MM.1S (cell line): ENCODE results near the gene AEN.
"Not testable (repeated sequence)": the region's sequence is repeated elsewhere in the genome, so short reads cannot be mapped to it uniquely, and the experiment has no call there.

Experiments used
- DNase-seq: peaks from one replicate; pipeline ENCODE4 v3.0.0-alpha.2; 2015
- H2AFZ ChIP-seq: fragments of 300-600 bp; sonication (generic); 2 replicates; pipeline ENCODE4 v1.6.0; 2016; ENCODE audit warnings: antibody characterized with exemption, low read length
- H3F3A ChIP-seq: fragments of 300-600 bp; sonication (generic); 2 replicates; pipeline ENCODE4 v1.6.1; 2016; ENCODE audit warnings: mild to moderate bottlenecking, antibody characterized with exemption, low read length, moderate library complexity, mixed read lengths; ENCODE audit not compliant: insufficient read depth
- H3K27ac ChIP-seq: fragments of 300-600 bp; sonication (generic); 2 replicates; pipeline ENCODE4 v1.5.1; 2016; ENCODE audit warnings: mild to moderate bottlenecking, low read length
- H3K27me3 ChIP-seq: fragments of 300-600 bp; sonication (generic); replicated peaks from 2 replicates; pipeline ENCODE4 v1.6.0; 2016; ENCODE audit warnings: low read length; ENCODE audit not compliant: insufficient read depth
- H3K36me3 ChIP-seq: fragments of 300-600 bp; sonication (generic); replicated peaks from 2 replicates; pipeline ENCODE4 v1.6.1; 2016; ENCODE audit warnings: mild to moderate bottlenecking, low read length, mixed read lengths; ENCODE audit not compliant: insufficient read depth
- H3K4me1 ChIP-seq: fragments of 300-600 bp; sonication (generic); 2 replicates; pipeline ENCODE4 v1.6.1; 2016; ENCODE audit warnings: low read length, mixed read lengths
- H3K4me2 ChIP-seq: fragments of 300-600 bp; sonication (generic); 2 replicates; pipeline ENCODE4 v1.6.0; 2016; ENCODE audit warnings: low read depth, low read length
- H3K4me3 ChIP-seq: fragments of 300-600 bp; sonication (generic); 2 replicates; pipeline ENCODE4 v1.5.1; 2016; ENCODE audit warnings: low read length, mixed read lengths
- H3K79me2 ChIP-seq: fragments of 300-600 bp; sonication (generic); 2 replicates; pipeline ENCODE4 v1.6.1; 2016; ENCODE audit warnings: mixed run types, low read length, mixed read lengths
- H3K9ac ChIP-seq: fragments of 300-600 bp; sonication (generic); 2 replicates; pipeline ENCODE4 v1.6.1; 2016; ENCODE audit warnings: low read length, mixed read lengths
- H3K9me2 ChIP-seq: fragments of 300-600 bp; sonication (generic); replicated peaks from 2 replicates; pipeline ENCODE4 v1.6.1; 2016; ENCODE audit warnings: mild to moderate bottlenecking, low read length, mixed read lengths; ENCODE audit not compliant: insufficient read depth
- H3K9me3 ChIP-seq: fragments of 300-600 bp; sonication (generic); replicated peaks from 2 replicates; pipeline ENCODE4 v1.6.1; 2016; ENCODE audit warnings: mild to moderate bottlenecking, low read length, mixed read lengths; ENCODE audit not compliant: insufficient read depth
- H4K20me1 ChIP-seq: fragments of 300-600 bp; sonication (generic); 2 replicates; pipeline ENCODE4 v1.6.1; 2016; ENCODE audit warnings: mild to moderate bottlenecking, low read length, moderate library complexity, mixed read lengths; ENCODE audit not compliant: insufficient read depth
- EZH2 ChIP-seq: fragments of 300-600 bp; sonication (generic); optimal IDR thresholded peaks from 2 replicates; pipeline ENCODE3; 2017; ENCODE audit warnings: low read depth, mild to moderate bottlenecking, antibody characterized with exemption, low read length, mixed read lengths
- EZH2phosphoT487 ChIP-seq: fragments of 300-600 bp; sonication (generic); IDR thresholded peaks from 2 replicates; pipeline ENCODE4 v1.6.1; 2018; ENCODE audit warnings: antibody characterized with exemption, low read length
- TF ChIP-seq, protein P1 (sequence below): fragments of 300-600 bp; sonication (generic); IDR thresholded peaks from 2 replicates; pipeline ENCODE4 v1.5.1; 2016; ENCODE audit warnings: antibody characterized with exemption, low read length, mixed read lengths

Gene AEN

GRCh38 chr15:88631464-88632028 is 10.4 kb downstream of the AEN start:
- no peak overlapping the region for H3K4me3 ChIP-seq
- no peak overlapping the region for H3K9ac ChIP-seq
- no peak overlapping the region for H2AFZ ChIP-seq
- H3K36me3 ChIP-seq: peaks cover 35% of the 10 kb centered on the region
- H3K9me2 ChIP-seq: no peaks in the 10 kb centered on the region
- no peak overlapping the region for H3K27ac ChIP-seq
- peaks cover 12% of the 10 kb centered on the region; the same call in 1 of the 2 replicates for H4K20me1 ChIP-seq
- H3K4me1 ChIP-seq: peaks cover 75% of the 10 kb centered on the region
- H3K9me3 ChIP-seq: no peaks in the 10 kb centered on the region
- no peaks in the 10 kb centered on the region for H3K27me3 ChIP-seq
- H3K4me2 ChIP-seq: no peak overlapping the region
- peaks cover 76% of the 10 kb centered on the region for H3K79me2 ChIP-seq
- H3F3A ChIP-seq: peaks cover 54% of the 10 kb centered on the region
- TF ChIP-seq EZH2phosphoT487: no peak
- TF ChIP-seq, protein P1, sequence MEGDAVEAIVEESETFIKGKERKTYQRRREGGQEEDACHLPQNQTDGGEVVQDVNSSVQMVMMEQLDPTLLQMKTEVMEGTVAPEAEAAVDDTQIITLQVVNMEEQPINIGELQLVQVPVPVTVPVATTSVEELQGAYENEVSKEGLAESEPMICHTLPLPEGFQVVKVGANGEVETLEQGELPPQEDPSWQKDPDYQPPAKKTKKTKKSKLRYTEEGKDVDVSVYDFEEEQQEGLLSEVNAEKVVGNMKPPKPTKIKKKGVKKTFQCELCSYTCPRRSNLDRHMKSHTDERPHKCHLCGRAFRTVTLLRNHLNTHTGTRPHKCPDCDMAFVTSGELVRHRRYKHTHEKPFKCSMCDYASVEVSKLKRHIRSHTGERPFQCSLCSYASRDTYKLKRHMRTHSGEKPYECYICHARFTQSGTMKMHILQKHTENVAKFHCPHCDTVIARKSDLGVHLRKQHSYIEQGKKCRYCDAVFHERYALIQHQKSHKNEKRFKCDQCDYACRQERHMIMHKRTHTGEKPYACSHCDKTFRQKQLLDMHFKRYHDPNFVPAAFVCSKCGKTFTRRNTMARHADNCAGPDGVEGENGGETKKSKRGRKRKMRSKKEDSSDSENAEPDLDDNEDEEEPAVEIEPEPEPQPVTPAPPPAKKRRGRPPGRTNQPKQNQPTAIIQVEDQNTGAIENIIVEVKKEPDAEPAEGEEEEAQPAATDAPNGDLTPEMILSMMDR: no peak
- TF ChIP-seq EZH2: no peak
- no peak for DNase-seq

DNA sequence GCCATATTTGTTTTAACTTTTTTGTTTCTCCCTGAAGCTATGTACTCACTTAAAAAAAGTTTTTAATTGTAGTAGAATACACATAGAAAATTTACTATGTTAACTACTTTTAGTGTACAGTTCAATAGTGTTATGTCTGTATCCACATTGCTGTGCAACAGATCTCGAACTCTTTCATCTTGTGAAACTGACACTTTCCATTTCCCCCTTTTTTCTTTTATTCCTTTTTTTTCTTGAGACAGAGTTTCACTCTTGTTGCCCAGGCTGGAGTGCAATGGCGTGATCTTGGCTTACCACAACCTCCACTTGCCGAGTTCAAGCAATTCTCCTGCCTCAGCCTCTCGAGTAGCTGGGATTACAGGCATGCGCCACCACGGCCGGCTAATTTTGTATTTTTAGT is 11.7 kb downstream of the AEN start:
- H3F3A ChIP-seq: peaks cover 57% of the 10 kb centered on the region
- DNase-seq, H3K9me2 ChIP-seq, H3K9me3 ChIP-seq, H3K27ac ChIP-seq, H3K27me3 ChIP-seq, H3K9ac ChIP-seq, H3K4me3 ChIP-seq, H3K4me2 ChIP-seq, H2AFZ ChIP-seq: not testable (repeated sequence)
- H3K79me2 ChIP-seq: peaks cover 76% of the 10 kb centered on the region
- H3K36me3 ChIP-seq: peaks cover 30% of the 10 kb centered on the region
- H3K4me1 ChIP-seq: peaks cover 75% of the 10 kb centered on the region
- peaks cover 10% of the 10 kb centered on the region; the same call in 1 of the 2 replicates for H4K20me1 ChIP-seq

DNA sequence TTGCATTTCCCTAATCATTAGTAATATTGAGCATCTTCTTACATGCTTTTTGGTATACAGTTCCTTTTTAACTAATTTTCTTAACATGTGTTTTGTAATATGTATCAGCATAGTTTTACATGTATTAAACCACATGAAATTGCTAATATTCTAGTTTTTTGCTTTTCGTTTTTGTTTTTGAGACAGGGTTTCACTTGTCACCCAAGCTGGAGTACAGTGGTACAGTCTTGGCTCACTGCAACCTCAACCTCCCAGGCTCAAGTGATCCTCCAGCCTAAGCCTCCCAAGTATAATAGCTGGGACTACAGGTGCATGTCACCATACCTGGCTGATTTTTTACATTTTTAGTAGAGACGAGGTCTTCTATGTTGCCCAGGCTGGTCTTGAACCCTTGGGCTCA is 13.3 kb downstream of the AEN start:
- peak; percentile 28 for DNase-seq
- no peak for TF ChIP-seq EZH2
- TF ChIP-seq, protein P1: no peak
- no peak for TF ChIP-seq EZH2phosphoT487
- H3K4me3 ChIP-seq: no peak overlapping the region
- H3K79me2 ChIP-seq: peaks cover 62% of the 10 kb centered on the region
- H3K4me2 ChIP-seq: peak overlapping the region; percentile 87; the same call in 1 of the 2 replicates
- 0 out of 2 replicates have a peak, but pooled peaks cover 3% of the 10 kb centered on the region for H4K20me1 ChIP-seq
- no peaks in the 10 kb centered on the region for H3K9me2 ChIP-seq
- H3K9ac ChIP-seq: peak overlapping the region; percentile 42; the same call in 1 of the 2 replicates
- H3K27me3 ChIP-seq: no peaks in the 10 kb centered on the region
- H2AFZ ChIP-seq: no peak overlapping the region
- no peaks in the 10 kb centered on the region for H3K9me3 ChIP-seq
- H3K27ac ChIP-seq: peak overlapping the region; percentile 96
- H3K36me3 ChIP-seq: peaks cover 22% of the 10 kb centered on the region
- H3F3A ChIP-seq: peaks cover 67% of the 10 kb centered on the region
- H3K4me1 ChIP-seq: peaks cover 71% of the 10 kb centered on the region

DNA sequence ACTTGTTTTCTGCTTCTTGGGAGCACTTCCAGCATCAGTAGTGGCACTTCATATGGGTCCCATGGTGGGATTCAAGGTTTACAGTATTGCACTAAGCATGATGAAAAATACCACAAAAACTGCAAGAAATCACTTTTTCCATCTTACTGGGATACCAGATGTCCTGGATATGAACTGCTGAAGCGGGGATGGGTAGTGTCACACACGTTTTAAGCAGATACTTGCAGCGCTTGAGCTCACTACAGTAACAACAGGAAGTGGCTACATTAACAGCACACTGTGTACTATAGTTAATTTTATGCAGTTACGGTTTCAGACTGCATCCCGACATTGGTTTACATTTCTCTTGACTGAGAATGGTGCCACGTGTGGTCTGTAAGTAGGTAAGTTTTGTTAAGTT is 14.2 kb downstream of the AEN start:
- peak overlapping the region; percentile 96 for H3K27ac ChIP-seq
- no peaks in the 10 kb centered on the region for H3K27me3 ChIP-seq
- peaks cover 57% of the 10 kb centered on the region for H3K79me2 ChIP-seq
- peaks cover 14% of the 10 kb centered on the region for H3K36me3 ChIP-seq
- H3K4me3 ChIP-seq: peak overlapping the region; percentile 2; the same call in 1 of the 2 replicates
- peaks cover 68% of the 10 kb centered on the region for H3F3A ChIP-seq
- TF ChIP-seq EZH2phosphoT487: no peak
- TF ChIP-seq EZH2: no peak
- TF ChIP-seq, protein P1: no peak
- H3K9me3 ChIP-seq: no peaks in the 10 kb centered on the region
- no peaks in the 10 kb centered on the region for H4K20me1 ChIP-seq
- H3K9me2 ChIP-seq: no peaks in the 10 kb centered on the region
- no peak overlapping the region for H2AFZ ChIP-seq
- DNase-seq: peak; percentile 87
- peak overlapping the region; percentile 87 for H3K4me2 ChIP-seq
- peaks cover 68% of the 10 kb centered on the region for H3K4me1 ChIP-seq
- H3K9ac ChIP-seq: peak overlapping the region; percentile 42; the same call in 1 of the 2 replicates
